NCI-H2029 treated with DMSO at 0.1 percent for 48 hours (cell line): Measurements from ENCODE around the gene CDX2.

Source experiments
- DNase-seq: peaks from one replicate; lab custom pipeline; 2025; lab: John Stamatoyannopoulos, UW

Gene CDX2

GRCh38 chr13:27928353-27928804 is 40.7 kb downstream of the CDX2 start:
- DNase-seq, result no peak

DNA sequence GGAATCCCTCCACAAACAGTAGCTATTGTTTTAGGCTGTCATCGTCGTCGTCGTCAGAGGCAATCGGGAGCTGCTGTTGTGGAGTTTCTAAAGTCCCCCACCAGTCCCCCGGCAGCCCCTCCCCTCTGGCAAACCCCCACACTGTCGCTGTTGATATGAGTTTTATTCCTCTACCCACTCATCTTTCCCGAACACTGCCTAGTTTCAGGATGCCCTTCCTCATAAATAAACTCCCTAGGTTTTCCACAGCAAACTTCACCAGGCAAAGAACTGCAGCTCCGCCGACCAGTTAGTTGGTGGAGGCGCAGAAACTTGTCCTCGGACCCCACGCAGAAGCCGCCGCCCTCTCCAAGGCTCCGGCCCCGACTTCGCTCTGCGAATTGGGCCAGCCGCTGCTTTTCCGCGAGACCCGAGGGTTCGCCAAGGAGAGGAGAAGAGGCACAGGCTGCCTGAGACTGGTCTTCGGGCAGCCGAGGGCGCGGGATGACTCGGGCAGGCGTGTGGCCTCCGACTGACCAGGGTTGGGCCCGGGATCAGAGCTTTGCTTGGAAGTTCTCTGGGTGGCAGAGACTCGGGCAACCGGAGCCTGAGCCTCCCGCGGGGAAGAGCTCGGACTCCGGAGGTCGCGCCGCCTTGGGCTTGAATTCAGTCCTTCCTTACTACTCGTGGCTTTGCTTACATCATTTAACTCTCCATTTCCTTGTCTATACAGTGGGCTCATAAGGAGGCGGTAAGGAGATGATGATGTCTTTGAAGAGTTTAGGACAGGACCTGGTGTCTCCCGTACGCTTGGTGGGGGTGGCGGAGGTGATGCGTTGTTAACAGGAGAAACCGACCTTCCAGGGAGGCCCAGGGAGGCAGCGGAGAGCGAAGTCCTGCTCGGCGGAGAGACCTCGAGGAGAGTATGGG is 41.4 kb downstream of the CDX2 start:
- DNase-seq, result no peak

DNA sequence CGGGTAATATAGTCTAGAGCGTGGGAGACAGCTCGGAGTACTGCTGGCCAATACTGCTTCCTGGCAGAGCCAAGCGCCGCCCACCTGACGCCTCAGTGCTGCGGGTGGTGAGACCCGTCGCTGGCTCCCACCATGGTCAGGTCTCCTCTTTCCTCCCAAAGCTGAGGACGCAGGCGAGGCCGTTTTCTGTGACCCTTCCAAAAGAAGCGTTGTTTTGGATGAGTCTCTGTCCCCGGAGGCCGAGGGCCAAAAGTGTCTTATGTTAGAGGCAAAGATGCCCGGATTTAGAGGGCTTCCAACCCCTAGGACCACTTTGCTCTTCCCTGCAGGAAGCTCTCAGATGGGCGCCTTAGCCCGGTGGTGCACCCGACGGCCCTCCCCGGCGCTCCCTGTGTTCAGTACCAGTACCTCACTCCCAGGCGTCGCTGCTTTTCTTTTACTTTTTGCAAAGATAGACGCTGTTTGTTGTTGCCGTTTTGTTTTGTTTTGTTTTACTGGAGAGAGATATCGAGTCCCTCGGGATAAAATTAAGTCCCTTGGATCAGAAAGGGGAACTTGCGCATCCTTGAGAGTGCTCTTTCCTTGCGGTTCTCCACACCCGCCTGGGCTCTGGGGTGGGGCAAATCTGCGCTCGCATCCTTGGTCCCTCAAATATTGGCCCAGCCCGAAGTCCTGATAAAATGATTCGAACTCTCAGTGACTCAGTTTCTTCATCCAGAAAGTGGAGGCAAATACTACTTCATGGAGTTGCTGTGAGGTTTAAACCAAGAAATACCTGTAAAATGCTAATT is 42.3 kb downstream of the CDX2 start:
- DNase-seq, result no peak

GRCh38 chr13:27925220-27925991 is 43.7 kb downstream of the CDX2 start:
- no peak for DNase-seq

DNA sequence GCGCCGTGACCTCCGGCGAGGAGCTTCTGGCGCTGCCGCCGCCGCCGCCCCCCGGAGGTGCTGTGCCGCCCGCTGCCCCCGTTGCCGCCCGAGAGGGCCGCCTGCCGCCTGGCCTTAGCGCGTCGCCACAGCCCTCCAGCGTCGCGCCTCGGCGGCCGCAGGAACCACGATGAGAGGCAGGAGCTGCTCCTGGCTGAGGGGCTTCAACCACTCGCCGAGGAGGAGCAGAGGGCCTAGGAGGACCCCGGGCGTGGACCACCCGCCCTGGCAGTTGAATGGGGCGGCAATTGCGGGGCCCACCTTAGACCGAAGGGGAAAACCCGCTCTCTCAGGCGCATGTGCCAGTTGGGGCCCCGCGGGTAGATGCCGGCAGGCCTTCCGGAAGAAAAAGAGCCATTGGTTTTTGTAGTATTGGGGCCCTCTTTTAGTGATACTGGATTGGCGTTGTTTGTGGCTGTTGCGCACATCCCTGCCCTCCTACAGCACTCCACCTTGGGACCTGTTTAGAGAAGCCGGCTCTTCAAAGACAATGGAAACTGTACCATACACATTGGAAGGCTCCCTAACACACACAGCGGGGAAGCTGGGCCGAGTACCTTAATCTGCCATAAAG is 44.5 kb downstream of the CDX2 start:
- no peak for DNase-seq

DNA sequence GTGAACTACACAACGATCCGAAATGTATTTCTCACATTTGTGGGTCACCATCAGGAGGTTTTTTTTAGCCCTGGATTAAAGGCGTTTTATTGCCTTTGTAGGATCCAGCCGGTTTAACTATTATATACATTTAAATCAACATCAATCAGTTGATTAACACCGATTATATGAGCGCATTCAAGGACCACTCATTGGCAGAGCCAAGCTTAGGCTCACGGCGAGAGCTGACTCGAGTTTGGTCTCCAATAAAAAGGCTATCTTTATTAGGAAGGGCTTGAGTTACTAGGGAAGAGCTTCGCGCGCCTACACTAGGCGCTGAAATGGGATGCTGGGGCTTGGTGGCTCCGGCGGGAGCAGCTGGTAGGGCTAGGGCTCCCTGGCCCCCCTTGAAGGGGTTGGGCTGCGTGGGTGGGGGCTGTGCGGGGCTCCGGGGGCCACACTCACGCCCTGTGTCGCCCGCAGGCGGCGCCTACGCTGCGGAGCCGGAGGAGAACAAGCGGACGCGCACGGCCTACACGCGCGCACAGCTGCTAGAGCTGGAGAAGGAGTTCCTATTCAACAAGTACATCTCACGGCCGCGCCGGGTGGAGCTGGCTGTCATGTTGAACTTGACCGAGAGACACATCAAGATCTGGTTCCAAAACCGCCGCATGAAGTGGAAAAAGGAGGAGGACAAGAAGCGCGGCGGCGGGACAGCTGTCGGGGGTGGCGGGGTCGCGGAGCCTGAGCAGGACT is 45.2 kb downstream of the CDX2 start:
- DNase-seq, result no peak

GRCh38 chr13:27922883-27923612 is 46.1 kb downstream of the CDX2 start:
- no peak for DNase-seq

GRCh38 chr13:27921961-27922882 is 46.9 kb downstream of the CDX2 start:
- no peak for DNase-seq

GRCh38 chr13:27921421-27921960 is 47.6 kb downstream of the CDX2 start:
- no peak for DNase-seq

- DNase-seq, result no peak
Measured at GRCh38 chr13:27920677-27921420, 48.3 kb downstream of the CDX2 start.

GRCh38 chr13:27919934-27920676 is 49.0 kb downstream of the CDX2 start, which contains the start of gene PDX1:
TSS of gene PDX1 (plus strand) at chr13:27920000. CDS start at chr13:27920139, 139 bp downstream.
- DNase-seq, result no peak

DNA sequence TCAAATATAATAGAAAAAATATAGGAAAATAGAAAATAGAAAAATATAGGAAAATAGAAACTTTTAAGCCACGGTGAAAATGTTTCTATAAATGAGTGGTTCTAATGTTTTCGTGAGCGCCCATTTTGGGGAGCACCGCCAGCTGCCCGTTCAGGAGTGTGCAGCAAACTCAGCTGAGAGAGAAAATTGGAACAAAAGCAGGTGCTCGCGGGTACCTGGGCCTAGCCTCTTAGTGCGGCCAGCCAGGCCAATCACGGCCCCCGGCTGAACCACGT is 49.5 kb downstream of the CDX2 start:
- DNase-seq, result peak; percentile 36

DNA sequence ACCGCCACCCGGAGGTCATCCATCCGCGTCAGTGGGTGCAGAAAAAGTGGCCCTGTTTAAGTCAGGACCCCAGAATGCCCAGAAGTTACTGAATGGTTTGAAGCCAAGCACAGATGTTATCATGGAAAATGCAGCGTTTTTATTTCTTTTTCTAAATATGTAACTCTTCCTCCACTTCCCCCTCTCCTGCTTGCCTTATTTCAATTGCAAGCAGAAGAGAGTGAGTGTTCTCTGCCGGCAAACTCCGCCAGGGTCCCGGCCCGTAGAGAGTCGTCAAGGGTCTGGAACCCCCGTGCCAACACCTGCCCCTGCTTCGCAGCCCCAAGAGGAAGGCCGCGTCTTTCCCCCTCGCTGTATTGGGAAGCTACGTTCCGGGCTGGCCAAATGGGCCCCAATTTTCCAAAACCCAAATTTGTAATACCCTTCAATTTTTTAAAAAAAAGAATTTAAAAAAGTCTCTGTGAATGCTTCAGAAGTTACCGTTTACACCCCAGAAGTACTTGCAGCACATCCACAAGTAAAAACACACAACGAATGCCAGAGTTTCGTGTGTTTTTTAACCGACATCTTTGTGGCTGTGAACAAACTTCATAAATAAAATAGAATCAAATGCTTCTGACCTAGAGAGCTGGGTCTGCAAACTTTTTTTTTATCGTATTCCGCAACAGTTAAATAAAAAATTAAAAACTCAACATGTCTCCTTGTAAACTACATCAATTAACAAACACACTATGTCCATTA is 50.0 kb downstream of the CDX2 start:
- no peak for DNase-seq

GRCh38 chr13:27918041-27918917 is 50.8 kb downstream of the CDX2 start:
- DNase-seq, result no peak

GRCh38 chr13:27917121-27917947 is 51.8 kb downstream of the CDX2 start:
- DNase-seq, result no peak
